NB4 (cell line): Measurements from ENCODE around the gene KIF7.
"Not testable (repeated sequence)": the region's sequence is repeated elsewhere in the genome, so short reads cannot be mapped to it uniquely, and the experiment has no call there.

Experiments used
- DNase-seq: peaks from one replicate; pipeline ENCODE4 v3.0.0; 2010; ENCODE audit warnings: low read depth
- H3K4me3 ChIP-seq: one replicate; pipeline ENCODE4 v1.5.1; 2011; ENCODE audit warnings: mild to moderate bottlenecking, low read depth, low read length, moderate library complexity
- CTCF ChIP-seq: IDR thresholded peaks from one replicate; pipeline ENCODE4 v1.5.1; 2012; ENCODE audit warnings: low read depth, low read length
- MAX ChIP-seq: IDR thresholded peaks from 2 replicates; pipeline ENCODE4 v1.6.1; 2011; ENCODE audit warnings: low read depth, low read length
- MYC ChIP-seq: IDR thresholded peaks from 2 replicates; pipeline ENCODE4 v1.6.1; 2011; ENCODE audit warnings: low read depth, low read length
- POLR2A ChIP-seq: IDR thresholded peaks from 2 replicates; pipeline ENCODE4 v1.6.1; 2011; ENCODE audit warnings: mild to moderate bottlenecking; ENCODE audit not compliant: insufficient read length; ENCODE audit errors: extremely low read depth

KIF7 gene

GRCh38 chr15:89593018-89593417 lies 62.2 kb downstream of the KIF7 start:
- H3K4me3 ChIP-seq, result no peak overlapping the region
- TF ChIP-seq MAX, result no peak
- TF ChIP-seq CTCF, result no peak
- TF ChIP-seq MYC, result no peak
- TF ChIP-seq POLR2A, result no peak
- no peak for DNase-seq

- DNase-seq, result no peak
- H3K4me3 ChIP-seq, result no peak overlapping the region
- TF ChIP-seq MYC (no peak), CTCF (no peak), POLR2A (no peak), MAX (no peak)
Measured at GRCh38 chr15:89591834-89592233, 63.4 kb downstream of the KIF7 start.

- no peak for TF ChIP-seq MAX
- no peak for DNase-seq
- no peak overlapping the region for H3K4me3 ChIP-seq
Measured at GRCh38 chr15:89587955-89588354, 67.3 kb downstream of the KIF7 start.

- no peak for DNase-seq
- no peak for TF ChIP-seq MYC
- no peak for TF ChIP-seq CTCF
- TF ChIP-seq MAX, result no peak
- TF ChIP-seq POLR2A, result no peak
- no peak overlapping the region for H3K4me3 ChIP-seq
Measured at GRCh38 chr15:89586651-89587050, 68.6 kb downstream of the KIF7 start.

- H3K4me3 ChIP-seq, result peak overlapping the region; percentile 27
- DNase-seq, result not testable (repeated sequence)
Measured at GRCh38 chr15:89580747-89581146, 74.5 kb downstream of the KIF7 start.

GRCh38 chr15:89578146-89578545 lies 77.1 kb downstream of the KIF7 start:
- H3K4me3 ChIP-seq, result peak overlapping the region; percentile 85
- no peak for TF ChIP-seq CTCF
- TF ChIP-seq POLR2A, result no peak
- no peak for TF ChIP-seq MYC
- TF ChIP-seq MAX, result no peak
- DNase-seq, result no peak
